ENCODE data around the gene SENP6.
"Not testable (repeated sequence)": the region's sequence is repeated elsewhere in the genome, so short reads cannot be mapped to it uniquely, and the experiment has no call there.

The SENP6 gene

DNA sequence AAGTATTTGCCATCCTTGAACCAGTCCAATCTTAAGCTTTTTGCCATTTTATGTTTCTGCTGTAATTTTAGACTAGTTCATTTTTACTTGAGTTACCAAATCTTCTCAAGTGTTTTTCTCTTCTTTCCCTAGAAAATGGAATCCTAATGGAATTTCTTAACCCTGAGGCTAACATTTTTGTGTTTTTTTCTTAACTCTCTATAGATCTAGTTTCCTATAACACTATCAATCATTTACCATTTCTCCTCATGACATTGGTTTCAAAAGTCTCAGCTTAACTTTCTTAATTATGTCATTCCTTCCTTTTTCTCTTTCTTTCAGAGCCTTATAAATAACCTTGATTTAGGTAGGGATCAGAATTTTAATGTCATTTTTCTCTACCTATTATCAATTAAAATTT, 54.8 kb downstream of the SENP6 start:
- DNase-seq (ENCODE audit: low read depth), result no peak

DNA sequence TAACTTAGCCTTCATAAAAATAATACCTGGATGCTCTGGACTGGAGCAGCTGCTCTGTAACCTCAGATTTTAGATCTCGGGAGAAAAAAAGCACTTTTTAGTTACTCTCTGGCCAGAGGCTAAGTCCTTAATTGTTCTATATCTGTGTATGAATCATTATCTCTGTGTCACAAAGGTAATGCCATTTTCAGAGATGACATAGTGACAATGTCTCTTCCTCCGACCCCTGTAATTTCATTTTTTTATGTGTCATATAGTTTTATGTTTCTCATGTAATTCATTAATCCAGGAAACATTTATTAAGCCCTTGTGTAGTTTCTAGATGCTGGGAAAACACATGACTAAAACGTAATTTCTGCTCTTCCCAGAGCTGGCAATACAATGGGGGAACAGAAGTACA, 55.6 kb downstream of the SENP6 start:
- DNase-seq (ENCODE audit: low read depth), result no peak

DNA sequence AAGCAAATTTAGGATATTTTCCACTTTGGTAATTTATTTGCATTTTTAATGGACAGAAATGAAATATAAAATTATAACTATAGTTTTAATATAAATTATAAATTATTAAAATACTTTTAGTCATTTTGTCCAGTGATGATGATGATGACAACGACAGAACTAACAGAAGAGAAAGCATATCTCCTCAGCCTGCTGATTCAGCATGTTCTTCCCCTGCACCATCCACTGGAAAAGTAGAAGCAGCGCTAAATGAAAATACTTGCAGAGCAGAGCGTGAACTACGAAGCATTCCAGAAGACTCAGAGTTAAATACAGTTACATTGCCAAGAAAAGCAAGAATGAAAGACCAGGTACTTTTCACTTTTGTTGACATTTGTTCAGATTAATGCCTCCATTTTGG, 64.9 kb downstream of the SENP6 start:
- no peak for DNase-seq (ENCODE audit: low read depth)

DNA sequence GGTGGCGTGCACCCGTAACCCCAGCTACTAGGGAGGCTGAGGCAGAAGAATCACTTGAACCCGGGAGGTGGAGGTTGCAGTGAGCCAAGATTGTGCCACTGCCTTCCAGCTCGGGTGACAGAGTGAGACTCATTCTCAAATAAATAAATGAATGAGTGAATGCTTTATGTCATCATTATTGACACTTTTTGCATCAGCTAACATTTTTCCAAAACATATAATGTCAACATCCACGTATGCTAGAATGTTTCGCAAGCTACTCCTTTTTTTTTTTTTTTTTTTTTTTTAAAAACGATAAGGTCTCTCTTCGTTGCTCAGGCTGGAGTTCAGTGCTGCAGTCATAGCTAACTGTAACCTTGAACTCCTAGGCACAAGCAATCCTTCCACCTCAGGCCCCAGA, 72.2 kb downstream of the SENP6 start:
- DNase-seq (ENCODE audit: low read depth), result no peak

DNA sequence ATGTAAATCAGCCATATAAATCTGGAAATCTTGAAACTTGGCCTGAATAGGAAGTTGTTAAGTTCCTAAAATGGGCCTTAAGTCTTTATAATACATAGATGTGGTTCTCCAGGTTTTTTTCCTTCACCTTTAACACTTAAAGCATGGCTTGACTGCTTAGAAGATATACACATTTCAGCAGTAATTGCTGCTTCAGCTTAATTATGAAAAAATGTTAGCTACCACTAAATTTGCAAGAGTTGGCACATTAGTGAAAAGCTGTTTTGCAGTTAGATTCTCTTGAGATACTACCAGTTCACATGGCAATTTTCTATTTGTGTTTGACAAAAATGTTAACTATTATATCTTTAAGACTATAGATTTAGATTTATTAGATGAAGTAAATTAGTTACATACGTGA, 74.7 kb downstream of the SENP6 start:
- no peak for DNase-seq (ENCODE audit: low read depth)

DNA sequence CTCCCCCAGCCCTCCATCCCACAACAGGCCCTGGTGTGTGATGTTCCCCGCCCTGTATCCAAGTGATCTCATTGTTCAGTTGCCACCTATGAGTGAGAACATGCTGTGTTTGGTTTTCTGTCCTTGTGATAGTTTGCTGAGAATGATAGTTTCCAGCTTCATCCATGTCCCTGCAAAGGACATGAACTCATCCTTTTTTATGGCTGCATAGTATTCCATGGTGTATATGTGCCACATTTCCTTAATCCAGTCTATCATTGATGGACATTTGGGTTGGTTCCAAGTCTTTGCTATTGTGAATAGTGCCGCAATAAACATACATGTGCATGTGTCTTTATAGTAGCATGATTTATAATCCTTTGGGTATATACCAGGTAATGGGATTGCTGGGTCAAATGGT, 80.9 kb downstream of the SENP6 start:
- DNase-seq (ENCODE audit: low read depth), result not testable (repeated sequence)

DNA sequence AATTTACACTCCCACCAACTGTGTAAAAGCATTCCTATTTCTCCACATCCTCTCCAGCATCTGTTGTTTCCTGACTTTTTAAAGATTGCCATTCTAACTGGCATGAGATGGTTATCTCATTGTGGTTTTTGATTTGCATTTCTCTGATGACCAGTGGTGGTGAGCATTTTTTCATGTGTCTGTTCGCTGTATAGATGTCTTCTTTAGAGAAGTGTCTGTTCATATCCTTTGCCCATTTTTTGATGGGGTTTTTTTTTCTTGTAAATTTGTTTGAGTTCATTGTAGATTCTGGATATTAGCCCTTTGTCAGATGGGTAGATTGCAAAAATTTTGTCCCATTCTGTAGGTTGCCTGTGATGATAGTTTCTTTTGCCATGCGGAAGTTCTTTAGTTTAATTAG, 81.3 kb downstream of the SENP6 start:
- not testable (repeated sequence) for DNase-seq (ENCODE audit: low read depth)

DNA sequence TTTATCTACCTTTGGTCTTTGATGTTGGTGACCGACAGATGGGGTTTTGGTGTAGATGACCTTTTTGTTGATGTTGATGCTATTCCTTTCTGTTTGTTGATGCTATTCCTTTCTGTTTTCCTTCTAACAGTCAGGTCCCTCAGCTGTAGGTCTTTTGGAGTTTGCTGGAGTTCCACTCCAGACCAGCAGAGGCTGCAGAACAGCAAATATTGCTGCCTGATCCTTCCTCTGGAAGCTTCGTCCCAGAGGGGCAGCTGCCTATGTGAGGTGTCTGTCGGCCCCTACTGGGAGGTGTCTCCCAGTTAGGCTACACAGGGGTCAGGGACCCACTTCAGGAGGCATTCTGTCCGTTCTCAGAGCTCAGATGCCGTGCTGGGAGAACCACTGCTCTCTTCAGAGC, 85.9 kb downstream of the SENP6 start:
- not testable (repeated sequence) for DNase-seq (ENCODE audit: low read depth)

DNA sequence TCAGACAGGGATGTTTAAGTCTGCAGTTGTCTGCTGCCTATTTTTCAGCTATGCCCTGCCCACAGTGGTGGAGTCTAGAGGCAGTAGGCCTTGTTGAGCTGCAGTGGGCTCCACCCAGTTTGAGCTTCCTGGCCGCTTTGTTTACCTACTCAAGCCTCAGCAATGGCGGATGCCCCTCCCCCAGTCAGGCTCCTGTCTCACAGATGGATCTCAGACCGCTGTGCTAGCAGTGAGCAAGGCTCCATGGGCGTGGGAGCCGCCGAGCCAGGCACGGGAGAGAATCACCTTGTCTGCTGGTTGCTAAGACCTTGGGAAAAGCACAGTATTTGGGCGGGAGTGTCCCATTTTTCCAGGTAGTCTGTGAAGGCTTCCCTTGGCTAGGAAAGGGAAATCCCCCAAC, 86.3 kb downstream of the SENP6 start:
- DNase-seq (ENCODE audit: low read depth), result not testable (repeated sequence)

DNA sequence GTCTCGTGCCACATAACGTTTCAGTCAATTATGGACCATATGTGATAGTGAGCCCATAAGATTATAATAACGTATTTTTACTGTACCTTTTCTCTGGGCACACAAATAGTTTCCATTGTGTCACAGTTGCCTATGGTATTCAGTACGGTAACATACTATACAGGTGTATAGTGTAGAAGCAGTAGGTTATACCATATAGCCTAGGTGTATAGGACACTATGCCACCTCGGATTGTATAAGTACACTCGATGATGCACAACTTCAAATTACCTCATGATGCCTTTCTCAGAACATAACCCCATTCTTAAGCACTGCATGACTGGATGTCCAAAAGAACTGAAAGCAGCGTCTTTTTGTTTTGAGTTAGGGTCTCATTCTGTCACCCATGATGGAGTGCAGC, 87.9 kb downstream of the SENP6 start:
- no peak for DNase-seq (ENCODE audit: low read depth)

DNA sequence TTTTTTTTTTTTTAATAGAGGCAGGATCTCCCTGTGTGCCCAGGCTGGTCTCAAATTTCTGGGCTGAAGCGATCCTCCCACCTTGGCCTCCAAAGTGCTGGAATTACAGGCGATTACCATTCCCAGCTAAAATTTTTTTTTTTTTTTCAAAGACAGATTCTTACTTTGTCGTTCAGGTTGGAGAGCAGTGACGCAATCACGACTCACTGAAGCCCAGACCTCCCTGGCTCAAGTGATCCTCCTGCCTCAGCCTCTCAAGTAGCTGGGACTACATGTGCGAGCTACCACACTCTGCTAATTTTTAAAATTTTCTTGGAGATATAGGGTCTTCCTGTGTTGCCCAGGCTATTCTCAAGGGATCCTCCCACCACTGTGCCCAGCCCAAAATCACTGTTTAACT, 89.3 kb downstream of the SENP6 start:
- DNase-seq (ENCODE audit: low read depth), result no peak

DNA sequence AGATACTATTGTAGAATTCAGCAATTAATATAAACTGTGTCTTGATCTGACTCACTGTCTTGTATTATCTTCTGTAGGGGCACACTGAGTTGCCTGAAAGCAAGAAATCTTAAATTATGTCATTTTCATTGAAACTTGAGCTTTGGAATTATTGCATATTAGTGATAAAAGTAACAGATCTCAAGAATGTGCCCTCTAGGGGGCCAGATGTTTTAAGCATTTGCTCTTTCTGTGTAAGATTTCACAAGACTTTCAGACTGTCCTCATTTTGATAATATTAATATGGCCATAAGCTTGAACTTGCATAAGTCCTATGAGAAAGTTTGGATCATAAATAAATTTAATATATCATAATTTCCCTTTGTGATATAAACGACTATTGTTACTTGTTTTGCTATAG, 91.9 kb downstream of the SENP6 start:
- DNase-seq (ENCODE audit: low read depth), result no peak

DNA sequence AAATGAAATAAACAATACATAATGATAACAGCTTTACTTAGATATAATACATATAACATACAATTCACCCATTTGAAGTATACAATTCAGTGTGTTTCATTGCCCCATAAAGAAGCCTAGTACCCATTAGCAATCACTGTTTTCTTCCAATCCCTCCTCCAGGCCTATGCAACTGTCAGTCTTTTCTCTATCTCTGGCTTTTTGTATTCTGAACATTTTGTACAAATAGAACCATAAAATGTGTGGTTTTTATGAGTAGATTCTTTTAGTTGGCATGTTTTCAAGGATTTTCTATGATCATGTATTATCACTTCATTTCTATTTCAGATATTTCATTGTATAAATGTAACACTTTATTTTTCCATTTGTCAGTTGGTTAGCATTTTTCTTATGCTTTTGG, 92.7 kb downstream of the SENP6 start:
- no peak for DNase-seq (ENCODE audit: low read depth)

DNA sequence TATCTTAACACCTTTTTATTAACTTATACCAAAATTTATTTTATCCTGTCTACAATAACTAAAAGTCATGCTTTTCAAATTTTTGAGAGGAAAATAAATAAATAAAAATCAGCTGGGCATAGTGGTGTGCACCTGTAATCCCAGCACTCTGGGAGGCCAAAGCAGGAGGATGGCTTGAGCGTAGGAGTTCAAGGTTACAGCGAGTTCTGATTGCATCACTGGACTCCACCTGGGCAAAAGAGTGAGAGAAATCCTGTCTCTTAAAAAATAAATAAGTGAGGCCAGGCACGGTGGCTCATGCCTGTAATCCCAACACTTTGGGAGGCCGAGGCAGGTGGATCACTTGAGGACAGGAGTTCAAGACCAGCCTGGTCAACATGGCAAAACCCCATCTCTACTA, 106.7 kb downstream of the SENP6 start:
- not testable (repeated sequence) for DNase-seq (ENCODE audit: low read depth)

DNA sequence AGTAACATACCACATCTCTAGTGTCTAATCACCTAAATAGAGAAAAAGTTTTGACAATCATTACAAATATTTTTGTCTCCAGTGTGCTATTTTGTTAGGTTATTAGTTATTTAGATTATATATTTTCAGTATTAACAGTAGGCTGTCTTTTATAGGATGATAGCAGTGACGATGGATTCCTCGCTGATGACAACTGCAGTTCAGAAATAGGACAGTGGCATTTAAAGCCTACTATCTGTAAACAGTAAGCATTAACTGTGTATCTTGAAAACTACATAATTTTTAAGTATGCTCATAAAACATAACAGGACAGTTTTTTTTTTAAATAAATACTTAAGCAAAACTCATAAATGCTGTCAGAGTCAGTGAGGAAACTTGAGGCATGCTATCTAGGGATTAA, 109.5 kb downstream of the SENP6 start:
- DNase-seq (ENCODE audit: low read depth), result no peak

DNA sequence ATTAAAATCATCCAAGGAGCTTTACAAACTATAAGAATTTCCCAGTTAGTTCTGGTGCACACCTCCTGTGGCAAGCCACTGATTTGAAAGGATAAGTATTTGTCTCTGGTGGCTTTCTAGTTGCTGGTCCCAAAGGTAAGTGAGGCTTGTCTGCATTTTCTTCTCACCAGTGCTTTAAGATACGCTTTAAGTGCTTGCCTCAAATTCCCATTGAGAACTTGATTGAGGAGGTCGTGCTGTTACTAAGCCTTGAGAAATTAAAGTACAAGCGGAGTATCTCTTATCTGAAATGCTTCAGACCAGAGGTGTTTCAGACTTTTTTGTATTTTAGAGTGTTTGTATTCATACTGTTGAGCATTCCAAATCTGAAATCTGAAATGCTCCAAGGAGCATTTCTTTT, 117.5 kb downstream of the SENP6 start:
- no peak for DNase-seq (ENCODE audit: low read depth)

DNA sequence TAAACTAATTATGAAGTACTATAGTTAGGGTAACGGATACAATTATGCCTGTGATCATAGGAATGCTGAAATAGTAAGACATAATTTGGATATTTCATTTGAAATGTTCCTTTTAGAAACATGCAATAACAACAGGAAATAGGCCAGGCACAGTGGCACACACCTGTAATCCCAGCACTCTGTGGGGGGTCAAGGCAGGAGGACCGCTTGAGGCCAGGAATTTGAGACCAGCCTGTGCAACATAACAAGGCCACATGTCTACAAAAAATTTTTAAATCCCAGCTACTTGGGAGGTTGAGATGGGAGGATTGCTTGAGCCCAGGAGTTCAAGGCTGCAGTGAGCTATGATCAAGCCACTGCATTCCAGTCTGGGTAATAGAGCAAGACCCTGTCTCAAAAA, 121.7 kb downstream of the SENP6 start:
- no peak for DNase-seq (ENCODE audit: low read depth)

DNA sequence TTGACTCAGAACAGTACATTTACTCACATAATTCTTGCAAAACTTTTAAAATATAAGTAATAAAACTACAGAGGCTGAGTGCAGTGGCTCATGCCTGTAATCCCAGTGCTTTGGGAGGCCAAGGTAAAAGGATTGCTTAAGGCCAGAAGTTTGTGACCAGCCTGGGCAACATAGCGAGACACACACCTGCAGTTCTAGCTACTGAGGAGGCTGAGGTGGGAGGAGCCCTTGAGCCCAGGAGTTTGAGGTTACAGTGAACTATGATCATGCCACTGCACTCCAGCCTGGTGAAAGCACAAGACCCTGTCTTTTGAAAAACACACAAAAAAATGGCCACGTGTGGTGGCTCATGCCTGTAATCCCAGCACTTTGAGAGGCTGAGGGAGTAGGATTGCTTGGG, 125.5 kb downstream of the SENP6 start:
- DNase-seq (ENCODE audit: low read depth), result no peak

DNA sequence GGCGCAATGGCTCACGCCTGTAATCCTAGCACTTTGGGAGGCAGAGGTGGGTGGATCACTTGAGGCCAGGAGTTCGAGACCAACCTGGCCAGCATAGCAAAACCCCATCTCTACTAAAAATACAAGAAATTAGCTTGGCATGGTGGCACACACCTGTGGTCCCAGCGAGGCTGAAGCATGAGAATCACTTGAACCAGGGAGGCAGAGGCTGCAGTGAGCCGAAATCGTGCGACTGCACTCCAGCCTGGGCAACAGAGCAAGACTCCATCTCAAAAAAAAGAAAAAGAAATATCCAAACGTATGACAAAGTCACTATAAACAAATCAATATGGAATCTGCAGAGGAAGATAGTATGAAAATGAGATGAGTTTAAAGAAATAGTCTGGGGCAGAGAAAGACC, 129.3 kb downstream of the SENP6 start:
- not testable (repeated sequence) for DNase-seq (ENCODE audit: low read depth)

DNA sequence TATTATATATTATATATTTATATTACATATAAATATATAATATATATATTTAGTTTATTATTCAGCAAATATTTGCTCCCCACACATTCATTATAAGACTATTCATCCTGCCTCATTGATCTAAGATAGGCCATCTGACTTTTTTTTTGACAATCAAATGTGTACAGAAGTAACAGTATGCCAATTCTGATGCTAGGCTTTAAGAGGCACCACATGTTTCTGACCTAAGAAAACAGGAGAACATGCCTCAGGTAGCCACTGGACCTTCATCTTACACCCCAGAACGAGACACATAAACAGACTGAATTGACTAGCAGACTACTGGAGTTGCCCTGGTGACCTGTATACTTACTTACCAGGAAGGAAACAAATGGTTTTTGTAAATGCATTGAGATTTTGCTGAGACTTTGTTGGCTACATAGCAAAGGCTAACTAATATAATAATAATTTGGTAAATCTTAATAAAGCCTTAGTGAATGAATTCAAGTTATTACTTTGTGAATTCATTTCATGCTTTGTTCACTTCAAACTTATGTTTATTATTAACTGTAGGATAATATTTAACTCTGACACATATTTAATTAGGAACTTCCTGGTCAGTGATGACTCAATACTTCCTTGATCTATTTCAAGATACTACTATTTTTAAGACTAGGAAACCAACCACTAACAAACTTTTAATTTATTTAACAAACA, 134.0 kb downstream of the SENP6 start:
- no peak for DNase-seq (ENCODE audit: low read depth)

DNA sequence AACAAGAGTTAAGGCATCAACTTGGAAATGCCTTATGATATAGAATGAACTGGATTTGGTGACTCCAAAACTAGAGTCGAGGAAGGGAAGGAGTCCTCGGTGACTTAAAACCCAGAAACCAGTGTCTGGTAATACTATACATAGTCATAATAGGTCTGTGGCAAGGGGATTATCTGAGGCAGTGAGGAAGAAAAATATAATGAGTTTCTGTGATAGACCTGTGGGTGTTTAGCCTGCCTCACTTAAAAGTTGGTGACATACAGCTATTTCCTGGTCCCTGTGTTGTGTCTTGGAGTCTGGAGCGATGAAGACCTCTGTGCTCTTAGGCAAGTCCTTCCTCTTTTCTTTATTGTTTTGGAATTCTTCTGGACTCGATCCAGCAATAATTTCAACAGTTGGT, 142.3 kb downstream of the SENP6 start:
- DNase-seq (ENCODE audit: low read depth), result no peak

DNA sequence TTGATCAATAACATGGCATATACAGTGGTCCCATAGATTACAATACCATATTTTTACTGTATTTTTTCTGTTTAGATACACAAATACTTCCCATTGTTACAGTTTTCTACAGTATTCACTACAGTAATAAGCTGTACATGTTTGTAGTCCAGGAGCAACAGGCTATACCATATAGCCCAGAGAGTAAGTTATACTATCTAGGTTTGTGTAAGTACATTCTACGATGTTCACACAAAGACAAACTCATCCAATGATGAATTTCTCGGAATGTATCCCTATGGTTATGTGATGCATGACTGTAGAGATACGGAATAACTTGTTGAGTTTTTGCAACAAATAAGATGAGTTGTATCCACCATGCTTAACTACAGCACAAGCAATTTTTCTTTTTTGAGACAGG, 143.7 kb downstream of the SENP6 start:
- no peak for DNase-seq (ENCODE audit: low read depth)

DNA sequence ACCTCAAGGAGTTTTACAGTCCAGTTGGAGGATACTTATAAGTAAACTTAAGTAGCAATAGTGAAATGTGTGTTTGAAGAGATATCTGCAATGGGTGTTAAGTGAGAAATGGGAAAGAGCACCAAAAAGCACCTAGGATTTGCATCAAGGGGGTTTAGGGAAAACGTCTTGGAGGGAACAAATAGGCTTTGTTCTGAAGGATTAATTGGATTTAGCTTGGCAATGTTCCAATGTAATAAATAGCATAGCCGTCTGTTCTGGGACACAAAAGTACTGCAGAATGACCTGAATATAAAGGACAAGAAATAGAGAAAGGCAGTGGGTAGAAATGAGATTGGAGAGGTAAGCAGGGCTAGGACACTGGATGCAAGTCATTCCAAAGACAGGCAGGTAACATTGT, 144.5 kb downstream of the SENP6 start:
- no peak for DNase-seq (ENCODE audit: low read depth)

DNA sequence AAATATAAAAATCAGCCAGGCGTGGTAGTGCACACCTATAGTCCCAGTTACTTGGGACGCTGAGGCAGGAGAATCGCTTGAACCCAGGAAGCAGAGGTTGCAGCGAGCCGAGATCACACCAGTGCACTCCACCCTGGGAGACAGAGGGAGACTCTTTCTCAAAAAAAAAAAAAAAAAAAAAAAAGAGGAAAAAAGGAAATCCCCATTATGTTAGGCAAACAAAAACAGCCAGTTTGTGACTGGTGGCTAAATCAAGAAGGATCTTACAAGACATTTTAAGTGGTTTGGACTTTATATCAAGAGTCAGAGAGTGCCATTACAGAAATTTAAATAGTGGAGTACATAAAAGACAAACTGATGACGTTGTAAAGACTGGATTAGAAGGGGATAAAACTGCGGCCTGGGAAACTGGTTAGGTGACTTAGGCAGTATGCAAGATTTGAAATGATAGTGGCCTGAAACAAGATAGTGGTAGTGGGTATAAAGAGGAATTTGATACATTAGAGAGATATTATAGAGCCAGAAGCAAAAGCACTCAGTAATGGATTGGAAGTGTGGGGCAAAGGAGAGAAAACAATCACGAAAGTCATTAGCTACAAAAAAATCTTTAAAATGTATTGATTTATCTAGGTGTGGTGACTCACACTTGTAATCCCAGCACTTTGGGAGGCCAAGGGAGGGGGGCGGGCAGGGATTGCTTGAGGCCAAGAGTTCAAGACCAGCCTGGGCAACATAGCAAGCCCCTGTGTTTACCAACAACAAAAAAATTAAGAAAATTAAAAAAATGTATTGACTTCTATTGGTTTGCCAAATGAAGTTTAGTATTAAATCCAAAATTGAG, 145.7 kb downstream of the SENP6 start:
- DNase-seq (ENCODE audit: low read depth), result no peak
